RWPE2 (cell line): ENCODE results near the gene ABHD2.

Experiments
- ATAC-seq: fragments of 200-7000 bp; cut with Tn5 transposase; 3 replicates; pipeline ENCODE4 v1.9.1; 2021; ENCODE audit warnings: low read depth
- DNase-seq: peaks from one replicate; pipeline ENCODE4 v3.0.0-alpha.2; 2020; ENCODE audit warnings: low spot score
- H3K27ac ChIP-seq: fragments of 450-650 bp; 2 replicates; pipeline ENCODE4 v1.5.1; 2017; ENCODE audit warnings: mild to moderate bottlenecking; ENCODE audit not compliant: poor library complexity, severe bottlenecking
- H3K27me3 ChIP-seq: fragments of 250-450 bp; sonication (Bioruptor Pico); 2 replicates; pipeline ENCODE4 v1.5.1; 2021; ENCODE audit warnings: mild to moderate bottlenecking, moderate library complexity; ENCODE audit not compliant: insufficient read depth, poor library complexity, severe bottlenecking
- H3K36me3 ChIP-seq: fragments of 250-450 bp; sonication (Bioruptor Pico); 2 replicates; pipeline ENCODE4 v1.5.1; 2020; ENCODE audit warnings: low read depth, mild to moderate bottlenecking, moderate library complexity
- H3K4me1 ChIP-seq: fragments of 250-450 bp; sonication (Bioruptor Pico); 2 replicates; pipeline ENCODE4 v1.5.1; 2021; ENCODE audit warnings: mild to moderate bottlenecking, moderate library complexity; ENCODE audit not compliant: insufficient read depth, poor library complexity, severe bottlenecking
- H3K4me3 ChIP-seq: fragments of 250-450 bp; sonication (Bioruptor Pico); 2 replicates; pipeline ENCODE4 v1.5.1; 2021; ENCODE audit warnings: mild to moderate bottlenecking, moderate library complexity; ENCODE audit not compliant: severe bottlenecking
- H3K9me3 ChIP-seq: fragments of 250-450 bp; sonication (Bioruptor Pico); 2 replicates; pipeline ENCODE4 v1.5.1; 2021; ENCODE audit warnings: mild to moderate bottlenecking, moderate library complexity; ENCODE audit not compliant: severe bottlenecking
- CTCF ChIP-seq: fragments of 450-650 bp; IDR thresholded peaks from one replicate; pipeline ENCODE4 v1.5.1; 2017; ENCODE audit warnings: mild to moderate bottlenecking, moderate library complexity; ENCODE audit not compliant: poor library complexity, severe bottlenecking

ABHD2 gene

DNA sequence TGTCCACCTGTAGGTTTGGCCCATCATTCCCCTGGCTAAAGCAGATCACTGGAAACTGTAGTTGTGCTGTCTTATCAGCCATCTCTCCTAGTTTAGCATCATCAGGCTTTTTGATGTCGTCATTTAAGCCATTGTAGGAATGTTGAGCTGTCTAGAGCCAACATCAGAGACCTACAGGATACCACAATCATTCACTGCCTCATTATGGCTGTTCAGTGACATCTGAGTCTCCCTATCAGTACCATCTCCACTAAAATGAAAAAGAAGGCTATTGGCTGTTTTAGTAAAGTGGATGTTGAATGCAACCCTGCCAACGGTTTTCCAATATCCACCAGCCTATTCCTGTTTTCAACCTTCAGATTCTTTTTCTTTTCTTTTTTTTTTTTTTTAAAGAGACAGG is 103.9 kb downstream of the ABHD2 start:
- peaks cover 68% of the 10 kb centered on the region for H3K36me3 ChIP-seq

GRCh38 chr15:89192766-89193165 is 104.5 kb downstream of the ABHD2 start:
- DNase-seq (no peak), ATAC-seq (no peak)
- TF ChIP-seq CTCF: no peak

More for the DNA sequence above, 103.9 kb downstream of the ABHD2 start:
- Histone ChIP-seq H3K4me1 (peaks cover 5% of the 10 kb centered on the region), H3K27ac (no peak overlapping the region), H3K9me3 (no peaks in the 10 kb centered on the region), H3K4me3 (no peak overlapping the region), H3K27me3 (no peaks in the 10 kb centered on the region)
- ATAC-seq: no peak
- no peak for TF ChIP-seq CTCF
- DNase-seq: no peak

DNA sequence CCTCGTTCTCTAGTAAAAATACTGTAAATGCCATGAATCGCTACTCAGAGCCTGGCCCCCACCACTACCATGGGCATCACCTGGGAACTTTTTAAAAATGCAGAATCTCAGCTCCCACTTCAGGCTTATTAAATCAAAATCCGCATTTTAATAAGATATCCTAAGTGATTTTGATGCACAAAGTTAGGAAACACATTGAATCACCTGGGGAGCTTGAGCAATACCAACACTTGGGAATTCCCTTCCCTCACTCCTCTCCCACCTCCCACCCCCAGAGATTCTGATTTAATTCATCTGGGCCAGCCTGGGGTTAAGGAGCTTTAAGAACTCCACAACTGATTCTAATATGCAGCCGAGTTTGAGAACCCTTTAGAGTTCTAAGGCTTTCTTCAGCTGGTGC is 106.4 kb downstream of the ABHD2 start:
- Histone ChIP-seq H3K27me3 (no peaks in the 10 kb centered on the region), H3K27ac (no peak overlapping the region), H3K4me3 (no peak overlapping the region), H3K9me3 (no peaks in the 10 kb centered on the region), H3K36me3 (peaks cover 45% of the 10 kb centered on the region), H3K4me1 (peaks cover 11% of the 10 kb centered on the region)
- no peak for TF ChIP-seq CTCF
- DNase-seq (no peak), ATAC-seq (no peak)

More at GRCh38 chr15:89192766-89193165, 104.5 kb downstream of the ABHD2 start:
- no peak overlapping the region for H3K27ac ChIP-seq
- no peaks in the 10 kb centered on the region for H3K9me3 ChIP-seq
- peaks cover 11% of the 10 kb centered on the region for H3K4me1 ChIP-seq
- no peak overlapping the region for H3K4me3 ChIP-seq
- peaks cover 61% of the 10 kb centered on the region for H3K36me3 ChIP-seq
- no peaks in the 10 kb centered on the region for H3K27me3 ChIP-seq

DNA sequence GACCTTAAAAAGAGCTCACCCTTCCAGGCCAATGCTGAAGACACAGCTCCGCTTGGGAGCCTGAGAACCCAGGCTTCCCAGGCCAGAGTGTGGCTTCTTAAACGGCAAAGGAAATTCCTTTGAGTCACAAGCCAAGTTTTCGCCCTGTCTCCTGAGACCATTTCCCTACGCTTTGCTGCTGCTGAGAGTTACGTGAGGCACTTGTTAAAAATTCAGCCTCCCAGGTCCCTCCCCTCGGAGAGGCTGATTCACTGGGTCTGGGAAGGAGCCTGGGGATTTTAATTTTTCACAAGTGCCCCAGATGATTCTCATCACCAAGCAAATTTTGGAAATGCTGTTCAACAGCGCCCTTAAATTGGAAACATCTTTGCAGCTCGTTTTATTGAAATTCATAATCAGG is 107.6 kb downstream of the ABHD2 start:
- no peak overlapping the region for H3K4me3 ChIP-seq
- ATAC-seq: no peak
- no peaks in the 10 kb centered on the region for H3K27me3 ChIP-seq
- TF ChIP-seq CTCF: no peak
- peaks cover 11% of the 10 kb centered on the region for H3K4me1 ChIP-seq
- no peak for DNase-seq
- H3K36me3 ChIP-seq: peaks cover 33% of the 10 kb centered on the region
- H3K27ac ChIP-seq: no peak overlapping the region
- H3K9me3 ChIP-seq: no peaks in the 10 kb centered on the region

DNA sequence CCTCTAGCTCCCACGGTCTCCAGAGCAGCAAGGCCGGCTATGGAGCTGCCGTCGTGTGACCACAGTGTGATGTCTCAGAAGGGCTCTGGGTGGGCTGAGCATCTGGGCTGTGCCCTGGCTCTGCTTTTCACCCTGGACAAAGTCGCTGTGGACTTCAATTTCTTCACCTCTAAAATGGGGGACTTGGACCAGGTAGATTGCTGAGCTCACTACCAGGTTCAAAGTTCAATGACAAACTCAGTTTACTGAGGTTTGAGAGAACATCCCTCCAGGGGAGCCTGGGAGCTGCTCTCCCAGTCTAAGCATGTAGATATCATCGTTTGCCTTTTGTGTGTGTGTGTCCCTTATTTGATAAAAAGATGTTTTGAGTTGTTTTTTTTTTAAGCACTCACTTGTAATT is 108.0 kb downstream of the ABHD2 start:
- Histone ChIP-seq H3K27ac (no peak overlapping the region), H3K36me3 (peaks cover 29% of the 10 kb centered on the region)

More for the DNA sequence above, 108.0 kb downstream of the ABHD2 start:
- ATAC-seq (no peak), DNase-seq (no peak)
- Histone ChIP-seq H3K4me3 (no peak overlapping the region), H3K27me3 (no peaks in the 10 kb centered on the region), H3K4me1 (peaks cover 11% of the 10 kb centered on the region), H3K9me3 (no peaks in the 10 kb centered on the region)
- no peak for TF ChIP-seq CTCF
